A673 (cell line): Measurements from ENCODE around the gene SDHB. TPM values are rescaled to one million over a fixed set of nuclear protein-coding genes. Genes with fewer than 3 reads are reported as not detected.

Experiments
- BruUV-seq: library from RNA; stranded (reverse); fragments of 400-500 nt; replicated peaks from 2 replicates; lab custom pipeline; 2021; lab: Mats Ljungman, UMichigan
- CTCF ChIA-PET: fragments of 300-600 bp; sonication (Branson Sonifier 250); formaldehyde crosslinking; loops from one replicate; lab custom pipeline; 2022; ENCODE audit warnings: antibody characterized with exemption; lab: Charles Lee
- POLR2A ChIA-PET: fragments of 300-600 bp; sonication (Branson Sonifier 250); formaldehyde crosslinking; loops from one replicate; lab custom pipeline; 2022; ENCODE audit warnings: antibody characterized with exemption; ENCODE audit not compliant: low non-redundant PET; lab: Charles Lee
- DNase-seq: peaks from one replicate; pipeline ENCODE4 v3.0.0-alpha.2; 2015; ENCODE audit warnings: low spot score
- H3K27ac ChIP-seq: fragments of 200-600 bp; sonication (generic); 2 replicates; pipeline ENCODE4 v1.5.1; 2016; ENCODE audit warnings: mixed run types, low read depth, mild to moderate bottlenecking, mixed read lengths, antibody characterized with exemption, low read length; ENCODE audit not compliant: poor library complexity, severe bottlenecking
- H3K27me3 ChIP-seq: fragments of 200-600 bp; sonication (generic); replicated peaks from 2 replicates; pipeline ENCODE4 v1.6.1; 2017; ENCODE audit warnings: mixed run types, low read depth, mild to moderate bottlenecking, mixed read lengths, antibody characterized with exemption, low read length; ENCODE audit not compliant: insufficient read depth, poor library complexity
- H3K36me3 ChIP-seq: fragments of 200-600 bp; sonication (generic); 2 replicates; pipeline ENCODE4 v1.6.1; 2016; ENCODE audit warnings: mixed run types, mild to moderate bottlenecking, mixed read lengths, antibody characterized with exemption, low read length; ENCODE audit not compliant: insufficient read depth, poor library complexity, severe bottlenecking
- H3K4me1 ChIP-seq: fragments of 200-600 bp; sonication (generic); 2 replicates; pipeline ENCODE4 v1.6.1; 2017; ENCODE audit warnings: mixed run types, mild to moderate bottlenecking, mixed read lengths, antibody characterized with exemption, low read length; ENCODE audit not compliant: insufficient read depth, poor library complexity, severe bottlenecking
- H3K4me3 ChIP-seq: fragments of 200-600 bp; sonication (generic); 2 replicates; pipeline ENCODE4 v1.5.1; 2016; ENCODE audit warnings: low read depth, mixed run types, mild to moderate bottlenecking, mixed read lengths, low read length; ENCODE audit not compliant: poor library complexity, severe bottlenecking
- H3K9me3 ChIP-seq: fragments of 200-600 bp; sonication (generic); 2 replicates; pipeline ENCODE4 v1.6.1; 2016; ENCODE audit warnings: mixed run types, low read depth, mild to moderate bottlenecking, mixed read lengths, antibody characterized with exemption, low read length; ENCODE audit not compliant: poor library complexity, severe bottlenecking
- CTCF ChIP-seq: fragments of 300-800, 200-600 bp; sonication (generic); conservative IDR thresholded peaks from 2 replicates; pipeline ENCODE4 v1.5.1; 2017; ENCODE audit warnings: low read depth, mild to moderate bottlenecking, antibody characterized with exemption, low read length, moderate library complexity, mixed read lengths
- EZH2 ChIP-seq: fragments of 200-600 bp; sonication (generic); IDR thresholded peaks from 2 replicates; pipeline ENCODE4 v1.6.1; 2017; ENCODE audit warnings: borderline replicate concordance, low read depth, mild to moderate bottlenecking, mixed read lengths, antibody characterized with exemption, low read length; ENCODE audit not compliant: poor library complexity, severe bottlenecking
- intact Hi-C: fragments of 100-400 bp; cut with micrococcal nuclease; formaldehyde crosslinking; loops from one replicate; pipeline ENCODE4 v1.10.0; 2022; ENCODE audit not compliant: unreplicated experiment
- total RNA-seq: library from RNA; stranded (reverse); gene quantifications from 2 replicates; pipeline ENCODE4 v1.2.3, GENCODE V29; 2021

SDHB gene
- total RNA-seq, 1 experiment from 2014 or later = 208 TPM

- 0 out of 2 replicates have a peak, but pooled peaks have one; percentile 5 for TF ChIP-seq CTCF
- no peak for TF ChIP-seq EZH2
- ChIA-PET CTCF (interaction anchor here (0.6 to 1.7 kb wide), 4 partner anchors 77 to 425 kb away, joined by 3 to 12 read pairs (median 4); no protein-coding TSS in a partner anchor), POLR2A (no interaction called here)
- Histone ChIP-seq H3K9me3 (no peaks in the 10 kb centered on the region), H3K4me3 (peak overlapping the region; percentile 49), H3K27ac (no peak overlapping the region), H3K27me3 (no peaks in the 10 kb centered on the region), H3K4me1 (peaks cover 8% of the 10 kb centered on the region), H3K36me3 (peaks cover 54% of the 10 kb centered on the region)
- intact Hi-C loops = loop anchor here (1.0 to 10.0 kb wide), 3 partner anchors 83 to 421 kb away; no protein-coding TSS in a partner anchor
- DNase-seq = no peak
- BruUV-seq = no TSS peak
Measured at GRCh38 chr1:17046334-17046657, 7.5 kb downstream of the SDHB start.

GRCh38 chr1:17045634-17046333 lies 8.0 kb downstream of the SDHB start:
- Histone ChIP-seq H3K9me3 (no peaks in the 10 kb centered on the region), H3K4me3 (peak overlapping the region; percentile 49), H3K36me3 (peaks cover 54% of the 10 kb centered on the region), H3K27me3 (no peaks in the 10 kb centered on the region), H3K4me1 (peaks cover 8% of the 10 kb centered on the region), H3K27ac (peak overlapping the region; percentile 57)
- CTCF ChIA-PET = interaction anchor here (0.6 to 1.7 kb wide), 4 partner anchors 78 to 425 kb away, joined by 3 to 12 read pairs (median 4); no protein-coding TSS in a partner anchor
- no peak for TF ChIP-seq EZH2
- TF ChIP-seq CTCF = peak; percentile 82
- POLR2A ChIA-PET = no interaction called here
- intact Hi-C loops = loop anchor here (1.0 to 10.0 kb wide), 3 partner anchors 82 to 421 kb away; no protein-coding TSS in a partner anchor
- DNase-seq = peak; percentile 82
- no TSS peak for BruUV-seq

GRCh38 chr1:17045150-17045549 lies 8.7 kb downstream of the SDHB start:
- ChIA-PET CTCF (interaction anchor here (1.7 kb wide), 1 partner anchor 93 kb away, joined by 12 read pairs; no protein-coding TSS in a partner anchor), POLR2A (no interaction called here)
- BruUV-seq = no TSS peak
- Histone ChIP-seq H3K4me3 (no peak overlapping the region), H3K27me3 (no peaks in the 10 kb centered on the region), H3K36me3 (peaks cover 51% of the 10 kb centered on the region), H3K4me1 (peaks cover 8% of the 10 kb centered on the region), H3K9me3 (no peaks in the 10 kb centered on the region), H3K27ac (no peak overlapping the region)
- no peak for DNase-seq
- TF ChIP-seq CTCF = no peak
- TF ChIP-seq EZH2 = no peak
- intact Hi-C loops = loop anchor here (10.0 kb wide), 1 partner anchor 420 kb away; no protein-coding TSS in a partner anchor
